Peyer's patch (tissue), 4 donors: ENCODE data around the gene SMAP1.

Experiments
- POLR2A ChIP-seq, 2 donors: fragments of 450-650 bp; IDR thresholded peaks; one replicate each; pipeline ENCODE4 v1.5.1; 2017; ENCODE audit warnings: antibody characterized with exemption in 2 of 2, mild to moderate bottlenecking in 2 of 2, moderate library complexity in 2 of 2
- TF ChIP-seq, protein P1 (sequence below), 6 experiments: fragments of 450-650 bp in 4 of 6; fragments of 200-600 bp in 2 of 6; sonication (generic) in 1 of 6; IDR thresholded peaks; one replicate each; pipeline ENCODE4 v1.5.1; 2017 to 2019; ENCODE audit warnings: antibody characterized with exemption in 6 of 6, mild to moderate bottlenecking in 3 of 6, moderate library complexity in 1 of 6

DNA sequence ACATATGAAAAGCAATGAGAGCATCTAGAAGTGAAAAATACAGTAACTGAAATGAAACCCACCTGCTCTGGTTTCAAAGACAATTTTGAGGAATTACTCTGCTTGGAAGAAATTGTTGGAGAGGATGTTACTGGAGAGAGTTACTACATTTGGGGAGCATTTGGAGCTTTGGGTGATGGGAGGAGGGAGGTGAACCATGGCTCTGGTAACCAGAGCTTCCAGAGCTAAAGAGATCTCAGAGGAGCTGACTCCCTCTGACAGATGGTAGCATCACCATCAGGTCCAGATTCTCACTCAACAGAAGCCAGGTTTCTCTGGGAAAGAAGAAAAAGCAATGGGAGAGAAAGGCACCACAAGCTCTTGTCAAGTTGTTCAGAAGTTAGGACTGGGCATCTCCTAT is 42.2 kb upstream of the SMAP1 start:
- TF ChIP-seq, protein P1, sequence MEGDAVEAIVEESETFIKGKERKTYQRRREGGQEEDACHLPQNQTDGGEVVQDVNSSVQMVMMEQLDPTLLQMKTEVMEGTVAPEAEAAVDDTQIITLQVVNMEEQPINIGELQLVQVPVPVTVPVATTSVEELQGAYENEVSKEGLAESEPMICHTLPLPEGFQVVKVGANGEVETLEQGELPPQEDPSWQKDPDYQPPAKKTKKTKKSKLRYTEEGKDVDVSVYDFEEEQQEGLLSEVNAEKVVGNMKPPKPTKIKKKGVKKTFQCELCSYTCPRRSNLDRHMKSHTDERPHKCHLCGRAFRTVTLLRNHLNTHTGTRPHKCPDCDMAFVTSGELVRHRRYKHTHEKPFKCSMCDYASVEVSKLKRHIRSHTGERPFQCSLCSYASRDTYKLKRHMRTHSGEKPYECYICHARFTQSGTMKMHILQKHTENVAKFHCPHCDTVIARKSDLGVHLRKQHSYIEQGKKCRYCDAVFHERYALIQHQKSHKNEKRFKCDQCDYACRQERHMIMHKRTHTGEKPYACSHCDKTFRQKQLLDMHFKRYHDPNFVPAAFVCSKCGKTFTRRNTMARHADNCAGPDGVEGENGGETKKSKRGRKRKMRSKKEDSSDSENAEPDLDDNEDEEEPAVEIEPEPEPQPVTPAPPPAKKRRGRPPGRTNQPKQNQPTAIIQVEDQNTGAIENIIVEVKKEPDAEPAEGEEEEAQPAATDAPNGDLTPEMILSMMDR (IDR thresholded peaks at IDR 0.05) = no peak
- TF ChIP-seq POLR2A (IDR thresholded peaks at IDR 0.05) = no peak
